Astrocyte of the cerebellum (primary cell): ENCODE data around the gene ZNF441.

Experiments
- DNase-seq: peaks from one replicate; pipeline ENCODE4 v3.0.0-alpha.2; 2011; ENCODE audit warnings: low read depth
- H3K4me3 ChIP-seq: 2 replicates; pipeline ENCODE4 v1.5.1; 2011; ENCODE audit warnings: mild to moderate bottlenecking, low read depth, low read length, moderate library complexity
- in situ Hi-C: cut with HindIII; loops from 2 replicates; pipeline ENCODE4 v1.10.0; 2017; ENCODE audit warnings: low sequenced_read_pairs
- TF ChIP-seq, protein P1 (sequence below): IDR thresholded peaks from 2 replicates; pipeline ENCODE4 v1.5.1; 2012; ENCODE audit warnings: low read length, low read depth, moderate library complexity, mild to moderate bottlenecking; ENCODE audit errors: missing control alignments

Gene ZNF441

DNA sequence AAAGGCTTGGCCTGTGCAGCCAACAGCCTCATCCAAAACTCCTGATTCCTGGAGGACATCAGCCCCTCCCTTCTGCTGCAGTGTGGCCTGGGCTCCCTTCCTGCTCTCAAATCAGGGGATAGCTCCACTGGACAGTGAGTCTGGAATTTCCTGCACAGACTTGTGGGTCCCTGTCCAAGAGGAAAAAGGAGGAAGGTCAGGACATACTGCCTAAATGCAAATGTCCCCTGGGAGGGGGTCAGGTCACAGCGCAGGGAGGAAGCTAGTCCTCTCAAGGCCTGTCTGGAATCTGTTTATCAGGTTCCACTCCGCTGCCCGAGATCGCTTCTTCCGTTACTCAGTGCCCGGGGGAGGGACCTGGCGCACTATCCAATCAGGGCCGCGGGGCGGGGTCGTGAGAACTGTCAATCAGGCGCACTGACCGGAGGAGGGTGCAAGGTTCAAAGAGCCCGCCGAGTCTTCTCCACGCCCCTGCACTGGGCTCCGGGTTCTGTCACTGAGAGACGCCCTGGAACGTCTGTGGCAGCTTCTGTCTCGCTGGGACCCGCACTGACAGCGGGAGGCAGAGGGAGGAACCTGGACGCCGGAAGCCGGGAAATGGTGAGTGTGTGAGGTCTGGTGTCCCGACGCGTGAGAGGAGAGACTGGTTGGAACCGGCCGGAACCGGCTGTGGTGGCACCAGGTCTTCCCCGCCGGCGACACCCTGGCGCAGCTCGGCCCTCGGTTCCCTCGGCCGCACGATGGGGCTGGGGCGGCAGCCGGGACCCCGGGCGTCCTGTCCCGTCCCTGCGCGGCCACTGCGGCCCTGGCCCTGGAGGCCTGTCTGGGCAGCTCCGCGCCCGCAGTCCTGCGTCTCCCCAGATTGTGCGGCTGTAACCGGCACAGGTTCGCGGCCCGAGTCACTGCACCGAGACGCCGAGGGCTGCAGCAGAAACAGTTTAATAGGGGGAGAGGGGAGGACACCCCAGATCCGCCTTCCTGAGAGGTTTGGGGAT is at the start of gene ZNF441:
Gene ZNF441, plus strand, starts transcription at position 404 of the 995 bp plus-strand sequence. Its CDS starts 194 bp downstream, at position 598.
- H3K4me3 ChIP-seq = peak within 1 kb of the TSS; percentile 68
- TF ChIP-seq, protein P1, sequence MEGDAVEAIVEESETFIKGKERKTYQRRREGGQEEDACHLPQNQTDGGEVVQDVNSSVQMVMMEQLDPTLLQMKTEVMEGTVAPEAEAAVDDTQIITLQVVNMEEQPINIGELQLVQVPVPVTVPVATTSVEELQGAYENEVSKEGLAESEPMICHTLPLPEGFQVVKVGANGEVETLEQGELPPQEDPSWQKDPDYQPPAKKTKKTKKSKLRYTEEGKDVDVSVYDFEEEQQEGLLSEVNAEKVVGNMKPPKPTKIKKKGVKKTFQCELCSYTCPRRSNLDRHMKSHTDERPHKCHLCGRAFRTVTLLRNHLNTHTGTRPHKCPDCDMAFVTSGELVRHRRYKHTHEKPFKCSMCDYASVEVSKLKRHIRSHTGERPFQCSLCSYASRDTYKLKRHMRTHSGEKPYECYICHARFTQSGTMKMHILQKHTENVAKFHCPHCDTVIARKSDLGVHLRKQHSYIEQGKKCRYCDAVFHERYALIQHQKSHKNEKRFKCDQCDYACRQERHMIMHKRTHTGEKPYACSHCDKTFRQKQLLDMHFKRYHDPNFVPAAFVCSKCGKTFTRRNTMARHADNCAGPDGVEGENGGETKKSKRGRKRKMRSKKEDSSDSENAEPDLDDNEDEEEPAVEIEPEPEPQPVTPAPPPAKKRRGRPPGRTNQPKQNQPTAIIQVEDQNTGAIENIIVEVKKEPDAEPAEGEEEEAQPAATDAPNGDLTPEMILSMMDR = no peak
- in situ Hi-C loops = no loop called here
- peak; percentile 68 for DNase-seq

DNA sequence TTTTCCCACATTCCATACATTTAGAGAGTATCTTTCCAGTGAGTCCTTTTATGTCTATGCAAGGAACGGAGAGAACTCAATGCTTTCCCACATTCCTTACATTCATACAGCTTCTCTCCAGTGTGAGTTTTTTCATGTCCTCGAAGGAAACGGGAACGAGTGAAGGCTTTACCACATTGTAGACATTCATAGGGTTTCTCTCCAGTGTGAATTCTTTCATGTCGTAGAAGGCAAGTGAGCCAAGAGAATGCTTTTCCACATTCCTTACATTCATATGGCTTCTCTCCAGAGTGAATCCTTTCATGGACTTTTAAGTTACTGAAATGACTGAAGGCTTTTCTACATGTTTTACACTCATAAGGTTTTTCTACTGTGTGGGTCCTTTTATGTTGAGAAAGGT is 45.1 kb upstream of the ZNF441 start:
- in situ Hi-C loops = no loop called here
- no peak for DNase-seq
- TF ChIP-seq, protein P1 = no peak

DNA sequence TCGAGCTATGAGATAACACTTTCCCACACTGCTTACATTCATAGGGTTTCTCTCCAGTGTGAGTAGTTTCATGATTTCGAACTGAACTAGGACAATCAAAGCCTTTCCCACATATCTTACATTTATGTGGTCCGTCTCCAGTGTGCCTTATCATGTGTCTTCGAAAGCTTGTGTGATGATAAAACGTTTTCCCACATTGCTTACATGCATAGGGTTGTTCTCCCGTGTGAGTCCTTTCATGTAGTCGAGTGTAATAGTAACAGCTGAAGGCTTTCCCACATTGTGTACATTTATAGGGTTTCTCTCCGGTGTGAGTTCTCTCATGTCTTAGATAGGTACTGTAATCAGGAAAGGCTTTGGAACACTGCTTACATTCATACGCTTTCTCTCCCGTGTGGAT is 44.4 kb upstream of the ZNF441 start:
- in situ Hi-C loops = no loop called here
- TF ChIP-seq, protein P1 = no peak
- no peak for DNase-seq
- no peak overlapping the region for H3K4me3 ChIP-seq

More for the DNA sequence above, 45.1 kb upstream of the ZNF441 start:
- H3K4me3 ChIP-seq = no peak overlapping the region

DNA sequence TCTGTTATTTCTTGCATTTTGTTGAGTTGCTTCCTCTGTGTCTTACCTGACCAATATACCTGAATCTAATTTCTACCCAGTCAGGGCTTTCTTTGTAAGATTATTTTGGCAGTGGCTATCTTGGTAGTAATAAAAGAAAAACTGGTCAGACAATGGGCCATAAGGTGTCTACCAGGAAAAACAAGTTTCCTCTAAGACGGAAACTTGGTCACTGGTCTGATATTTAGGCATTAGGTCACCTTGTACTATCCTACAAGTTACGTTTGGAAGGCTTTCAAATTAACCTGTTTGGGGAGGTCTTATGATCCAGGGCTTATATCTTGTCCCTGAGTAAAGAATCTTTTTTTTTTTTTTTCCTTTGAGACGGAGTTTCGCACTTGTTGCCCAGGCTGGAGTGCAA is 37.2 kb upstream of the ZNF441 start:
- H3K4me3 ChIP-seq = no peak overlapping the region
- DNase-seq = no peak
- in situ Hi-C loops = no loop called here
- TF ChIP-seq, protein P1 = no peak

DNA sequence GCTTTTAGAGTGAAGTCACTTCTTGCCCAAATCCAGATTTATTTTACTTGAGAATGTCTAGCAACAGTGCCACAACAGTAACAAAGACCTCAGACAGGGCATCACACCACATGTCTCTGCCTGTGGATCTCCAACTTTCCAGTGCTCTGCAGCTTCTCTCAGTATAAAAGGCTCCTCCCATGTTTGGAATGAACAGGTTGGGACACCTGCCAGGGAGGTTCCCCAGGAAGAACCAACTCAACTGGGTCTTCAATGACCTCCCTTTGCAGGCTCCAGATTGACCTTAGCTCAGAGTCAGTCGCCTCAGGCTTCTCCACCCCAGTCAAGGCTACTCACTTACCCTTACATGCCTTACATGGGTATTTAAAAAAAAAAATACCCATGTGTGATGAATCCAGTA is 31.4 kb upstream of the ZNF441 start:
- in situ Hi-C loops = no loop called here
- TF ChIP-seq, protein P1 = no peak
- no peak for DNase-seq
- no peak overlapping the region for H3K4me3 ChIP-seq

DNA sequence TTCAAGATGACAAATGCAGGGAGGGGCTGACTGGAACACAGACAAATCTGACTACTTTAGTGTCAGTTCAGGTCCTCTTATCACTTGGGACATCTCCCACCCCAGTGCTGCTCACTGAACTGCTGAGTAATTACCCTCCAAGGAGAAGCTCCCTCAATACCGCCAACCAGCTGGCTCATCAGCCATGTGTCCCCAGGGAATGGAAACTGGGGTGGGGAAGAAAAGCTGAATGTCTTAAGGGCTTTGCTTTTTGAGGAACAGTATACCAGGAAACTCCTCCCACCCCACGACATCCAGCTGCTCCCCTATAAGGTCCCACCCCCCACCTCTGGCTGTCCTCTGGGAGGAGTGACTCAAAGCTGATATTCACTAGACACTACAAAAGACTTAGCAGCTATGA is 30.1 kb upstream of the ZNF441 start:
- no peak for DNase-seq
- TF ChIP-seq, protein P1 = no peak
- in situ Hi-C loops = no loop called here
- H3K4me3 ChIP-seq = no peak overlapping the region
